SK-N-DZ (cell line): ENCODE measurements around the gene OR10G6. TPM values are rescaled to one million over a fixed set of nuclear protein-coding genes. Genes with fewer than 3 reads are reported as not detected.
"Not testable (repeated sequence)": the region's sequence is repeated elsewhere in the genome, so short reads cannot be mapped to it uniquely, and the experiment has no call there.

Experiments
- DNase-seq: peaks from one replicate; pipeline ENCODE4 v3.0.0-alpha.2; 2015; ENCODE audit warnings: low spot score
- polyA plus RNA-seq, 2 experiments: library from polyadenylated mRNA; depleted of rRNA; stranded (reverse); fragments of >200 nt; gene quantifications; 2 replicates each; pipeline ENCODE4 v1.2.3, GENCODE V29; 2014

Gene OR10G6
- polyA plus RNA-seq (2014; cell fraction: cytosol; rRNA removed): not detected in 2 replicates
- polyA plus RNA-seq (2014; cell fraction: nucleus; rRNA removed): not detected in 2 replicates

GRCh38 chr11:123995119-123995518 is at the start of gene OR10G6:
Gene OR10G6 (minus strand): TSS chr11:123995161. CDS start chr11:123995161, 0 bp downstream.
- no peak for DNase-seq

GRCh38 chr11:124043420-124043819 is 48.5 kb upstream of the OR10G6 start:
- no peak for DNase-seq

- DNase-seq: no peak
Measured at GRCh38 chr11:124041254-124041653, 46.3 kb upstream of the OR10G6 start, which contains the start of gene OR10G7. Gene OR10G7 (minus strand): TSS chr11:124041325. CDS start chr11:124039001, 2,324 bp downstream.

GRCh38 chr11:124039557-124039956 is 44.6 kb upstream of the OR10G6 start:
- DNase-seq: no peak

GRCh38 chr11:124036666-124037065 is 41.7 kb upstream of the OR10G6 start:
- DNase-seq: no peak

GRCh38 chr11:124026498-124026897 is 31.5 kb upstream of the OR10G6 start, which contains the start of gene OR10G8:
Gene OR10G8 (plus strand): TSS chr11:124026798. CDS start chr11:124029623, 2,825 bp downstream.
- DNase-seq: no peak

GRCh38 chr11:124015837-124016236 is 20.9 kb upstream of the OR10G6 start:
- not testable (repeated sequence) for DNase-seq

GRCh38 chr11:124012697-124013096 is 17.7 kb upstream of the OR10G6 start, which contains the start of gene OR10G4:
Gene OR10G4 (plus strand): TSS chr11:124012997. CDS start chr11:124015575, 2,578 bp downstream.
- no peak for DNase-seq

GRCh38 chr11:123979311-123979710 is 15.7 kb downstream of the OR10G6 start:
- DNase-seq: no peak

GRCh38 chr11:123977731-123978347 is 17.1 kb downstream of the OR10G6 start, which contains the start of gene OR10S1:
Gene OR10S1 (minus strand): TSS chr11:123977781. CDS start chr11:123977664, 117 bp downstream.
- DNase-seq: no peak

GRCh38 chr11:123976770-123977560 is 18.0 kb downstream of the OR10G6 start:
- no peak for DNase-seq

GRCh38 chr11:123973816-123974215 is 21.1 kb downstream of the OR10G6 start:
- DNase-seq: no peak

- DNase-seq: no peak
Measured at GRCh38 chr11:123956752-123957151, 38.2 kb downstream of the OR10G6 start.

- DNase-seq: no peak
Measured at GRCh38 chr11:123945132-123945531, 49.8 kb downstream of the OR10G6 start.
